Neural cell (in vitro differentiated cells): Measurements from ENCODE around the gene FKBP2. TPM values are rescaled to one million over a fixed set of nuclear protein-coding genes. Genes with fewer than 3 reads are reported as not detected.

ENCODE experiments used
- H2AFZ ChIP-seq: fragments of 200-600, 300-800 bp; sonication (generic), shearing (Covaris generic); 2 replicates; pipeline ENCODE4 v1.6.0; 2014; ENCODE audit warnings: low read depth, mild to moderate bottlenecking, antibody characterized with exemption, low read length, moderate library complexity
- H3F3A ChIP-seq: fragments of 200-600 bp; shearing (Covaris generic); 2 replicates; pipeline ENCODE4 v1.6.1; 2016; ENCODE audit warnings: mild to moderate bottlenecking, moderate library complexity, mixed read lengths, antibody characterized with exemption, low read length; ENCODE audit not compliant: insufficient read depth, poor library complexity, severe bottlenecking
- H3K27ac ChIP-seq: fragments of 200-600, 300-800 bp; sonication (generic), shearing (Covaris generic); 2 replicates; pipeline ENCODE4 v1.5.1; 2014; ENCODE audit warnings: mild to moderate bottlenecking, low read length, moderate library complexity
- H3K27me3 ChIP-seq: fragments of 300-800, 200-600 bp; sonication (generic), shearing (Covaris generic); 2 replicates; pipeline ENCODE4 v1.6.0; 2014; ENCODE audit warnings: mild to moderate bottlenecking, low read depth, low read length, moderate library complexity; ENCODE audit not compliant: insufficient read depth
- H3K36me3 ChIP-seq: fragments of 300-800, 200-600 bp; sonication (generic), shearing (Covaris generic); 2 replicates; pipeline ENCODE4 v1.5.1; 2014; ENCODE audit warnings: mild to moderate bottlenecking, antibody characterized with exemption, low read length, moderate library complexity; ENCODE audit not compliant: insufficient read depth
- H3K4me2 ChIP-seq: fragments of 300-800, 200-600 bp; sonication (generic), shearing (Covaris generic); 2 replicates; pipeline ENCODE4 v1.6.0; 2014; ENCODE audit warnings: mild to moderate bottlenecking, low read length
- H3K4me3 ChIP-seq: fragments of 300-800, 200-600 bp; sonication (generic), shearing (Covaris generic); 2 replicates; pipeline ENCODE4 v1.5.1; 2014; ENCODE audit warnings: mild to moderate bottlenecking, low read length, moderate library complexity
- H3K79me2 ChIP-seq: fragments of 200-600 bp; shearing (Covaris generic); replicated peaks from 2 replicates; pipeline ENCODE4 v1.6.0; 2014; ENCODE audit warnings: mild to moderate bottlenecking, low read length, moderate library complexity; ENCODE audit not compliant: insufficient read depth
- H3K9ac ChIP-seq: fragments of 300-800, 200-600 bp; sonication (generic), shearing (Covaris generic); 2 replicates; pipeline ENCODE4 v1.6.1; 2016; ENCODE audit warnings: mild to moderate bottlenecking, low read length, mixed read lengths
- H3K9me2 ChIP-seq: fragments of 200-600 bp; shearing (Covaris generic); 2 replicates; pipeline ENCODE4 v1.6.1; 2016; ENCODE audit warnings: mild to moderate bottlenecking, low read length, mixed read lengths; ENCODE audit not compliant: insufficient read depth
- H3K9me3 ChIP-seq: fragments of 200-600, 300-800 bp; sonication (generic), shearing (Covaris generic); 2 replicates; pipeline ENCODE4 v1.6.1; 2016; ENCODE audit warnings: mild to moderate bottlenecking, mixed run types, low read length, moderate library complexity, mixed read lengths
- H4K20me1 ChIP-seq: fragments of 200-600 bp; shearing (Covaris generic); 2 replicates; pipeline ENCODE4 v1.6.1; 2016; ENCODE audit warnings: mild to moderate bottlenecking, mixed run types; ENCODE audit not compliant: insufficient read depth
- EP300 ChIP-seq: fragments of 450-650 bp; conservative IDR thresholded peaks from 2 replicates; pipeline ENCODE4 v1.6.1; 2014; ENCODE audit warnings: antibody characterized with exemption, mild to moderate bottlenecking, moderate library complexity; ENCODE audit not compliant: poor library complexity, severe bottlenecking
- EZH2 ChIP-seq: fragments of 200-600, 300-800 bp; shearing (Covaris generic), sonication (generic); IDR thresholded peaks from 2 replicates; pipeline ENCODE4 v1.6.1; 2014; ENCODE audit warnings: antibody characterized with exemption, low read length, borderline replicate concordance, mild to moderate bottlenecking; ENCODE audit not compliant: insufficient read depth, poor library complexity, severe bottlenecking
- MXI1 ChIP-seq: fragments of 450-650 bp; conservative IDR thresholded peaks from 2 replicates; pipeline ENCODE4 v1.6.1; 2014; ENCODE audit warnings: antibody characterized with exemption, mild to moderate bottlenecking; ENCODE audit not compliant: poor library complexity, severe bottlenecking
- POLR2AphosphoS5 ChIP-seq: IDR thresholded peaks from 2 replicates; pipeline ENCODE4 v1.6.1; 2012
- RAD21 ChIP-seq: fragments of 450-650 bp; conservative IDR thresholded peaks from 2 replicates; pipeline ENCODE4 v1.6.1; 2014; ENCODE audit warnings: antibody characterized with exemption, mild to moderate bottlenecking, moderate library complexity
- SMC3 ChIP-seq: fragments of 450-650 bp; conservative IDR thresholded peaks from 2 replicates; pipeline ENCODE4 v1.6.1; 2014; ENCODE audit warnings: antibody characterized with exemption, mild to moderate bottlenecking, moderate library complexity; ENCODE audit not compliant: poor library complexity
- TAF1 ChIP-seq: IDR thresholded peaks from 2 replicates; pipeline ENCODE4 v1.6.1; 2012; ENCODE audit warnings: low read depth
- polyA plus RNA-seq: library from polyadenylated mRNA; depleted of rRNA; stranded (reverse); fragments of >200 nt; gene quantifications from 2 replicates; pipeline ENCODE4 v1.2.3, GENCODE V29; 2014
- TF ChIP-seq, protein P1 (sequence below): IDR thresholded peaks from 2 replicates; pipeline ENCODE4 v1.6.1; 2012; ENCODE audit warnings: borderline replicate concordance
- TF ChIP-seq, protein P2 (sequence below): fragments of 450-650 bp; IDR thresholded peaks from 2 replicates; pipeline ENCODE4 v1.5.1; 2014; ENCODE audit warnings: antibody characterized with exemption, mild to moderate bottlenecking, moderate library complexity; ENCODE audit not compliant: poor library complexity, severe bottlenecking

Gene FKBP2
- polyA plus RNA-seq, 1 donor from 2014 or later = 47.4 TPM

DNA sequence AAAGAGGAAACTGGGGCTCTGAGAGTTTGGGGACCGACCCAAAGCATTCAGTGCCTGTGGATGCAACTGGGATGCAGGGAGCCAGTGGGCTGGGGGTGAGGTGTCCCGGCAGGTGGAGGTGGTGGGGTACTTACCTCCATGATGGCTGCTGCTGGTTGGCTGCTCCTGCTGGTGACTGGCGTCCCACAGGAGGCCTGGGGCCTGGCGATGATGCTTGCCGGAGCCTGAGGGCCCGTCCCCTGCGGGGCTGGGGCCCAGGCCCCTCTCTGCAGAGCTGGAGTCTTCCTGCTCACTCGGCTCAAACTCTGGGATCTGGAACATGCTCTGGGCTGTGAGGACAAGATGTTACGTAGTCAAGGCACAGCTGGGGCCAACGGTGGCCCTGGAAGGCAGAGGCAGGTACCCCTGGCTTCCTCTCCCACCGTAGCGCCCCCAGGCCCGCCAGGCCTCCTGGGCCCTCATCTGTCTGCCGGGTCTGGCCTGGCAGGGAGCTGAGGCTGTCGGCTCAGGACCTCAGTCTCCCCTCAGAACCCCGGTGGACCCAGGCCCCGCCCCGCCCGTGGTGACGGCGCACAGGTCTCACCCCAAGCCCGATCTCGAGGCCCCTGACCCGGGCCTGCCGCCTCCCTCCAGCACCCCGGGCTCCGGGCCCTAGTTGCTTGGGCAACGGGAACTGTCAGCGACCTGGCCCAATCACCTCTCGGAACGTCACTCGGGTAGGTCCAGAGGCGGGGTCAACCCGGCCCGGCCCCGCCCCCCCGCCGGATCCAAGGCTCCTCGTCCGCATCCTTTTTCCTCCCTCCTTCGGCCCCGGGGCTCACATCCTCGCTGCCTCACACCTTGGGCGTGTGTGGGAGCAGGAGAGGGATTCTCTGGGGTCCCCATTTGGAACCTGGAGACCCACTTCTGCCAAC, 43.4 kb downstream of the FKBP2 start, which contains the start of gene BAD:
Gene BAD (minus strand): TSS at position 618 of the 914 bp plus-strand sequence. CDS start 297 bp downstream, at position 321.
- Histone ChIP-seq H4K20me1 (no peaks in the 10 kb centered on the region), H3K4me2 (peak within 1 kb of the TSS; percentile 97), H2AFZ (peak within 1 kb of the TSS; percentile 65), H3K4me3 (peak within 1 kb of the TSS; percentile 90), H3F3A (no peaks in the 10 kb centered on the region), H3K36me3 (no peaks in the 10 kb centered on the region), H3K9me2 (no peaks in the 10 kb centered on the region), H3K79me2 (peaks cover 11% of the 10 kb centered on the region), H3K9me3 (no peaks in the 10 kb centered on the region), H3K27ac (peak within 1 kb of the TSS; percentile 92), H3K9ac (peak within 1 kb of the TSS; percentile 93), H3K27me3 (peaks cover 2% of the 10 kb centered on the region)
- TF ChIP-seq EZH2 (no peak), TAF1 (peak; percentile 83), SMC3 (no peak), MXI1 (peak; percentile 55), POLR2AphosphoS5 (peak; percentile 64), EP300 (no peak)
- TF ChIP-seq, protein P1, sequence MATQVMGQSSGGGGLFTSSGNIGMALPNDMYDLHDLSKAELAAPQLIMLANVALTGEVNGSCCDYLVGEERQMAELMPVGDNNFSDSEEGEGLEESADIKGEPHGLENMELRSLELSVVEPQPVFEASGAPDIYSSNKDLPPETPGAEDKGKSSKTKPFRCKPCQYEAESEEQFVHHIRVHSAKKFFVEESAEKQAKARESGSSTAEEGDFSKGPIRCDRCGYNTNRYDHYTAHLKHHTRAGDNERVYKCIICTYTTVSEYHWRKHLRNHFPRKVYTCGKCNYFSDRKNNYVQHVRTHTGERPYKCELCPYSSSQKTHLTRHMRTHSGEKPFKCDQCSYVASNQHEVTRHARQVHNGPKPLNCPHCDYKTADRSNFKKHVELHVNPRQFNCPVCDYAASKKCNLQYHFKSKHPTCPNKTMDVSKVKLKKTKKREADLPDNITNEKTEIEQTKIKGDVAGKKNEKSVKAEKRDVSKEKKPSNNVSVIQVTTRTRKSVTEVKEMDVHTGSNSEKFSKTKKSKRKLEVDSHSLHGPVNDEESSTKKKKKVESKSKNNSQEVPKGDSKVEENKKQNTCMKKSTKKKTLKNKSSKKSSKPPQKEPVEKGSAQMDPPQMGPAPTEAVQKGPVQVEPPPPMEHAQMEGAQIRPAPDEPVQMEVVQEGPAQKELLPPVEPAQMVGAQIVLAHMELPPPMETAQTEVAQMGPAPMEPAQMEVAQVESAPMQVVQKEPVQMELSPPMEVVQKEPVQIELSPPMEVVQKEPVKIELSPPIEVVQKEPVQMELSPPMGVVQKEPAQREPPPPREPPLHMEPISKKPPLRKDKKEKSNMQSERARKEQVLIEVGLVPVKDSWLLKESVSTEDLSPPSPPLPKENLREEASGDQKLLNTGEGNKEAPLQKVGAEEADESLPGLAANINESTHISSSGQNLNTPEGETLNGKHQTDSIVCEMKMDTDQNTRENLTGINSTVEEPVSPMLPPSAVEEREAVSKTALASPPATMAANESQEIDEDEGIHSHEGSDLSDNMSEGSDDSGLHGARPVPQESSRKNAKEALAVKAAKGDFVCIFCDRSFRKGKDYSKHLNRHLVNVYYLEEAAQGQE = peak; percentile 85
- TF ChIP-seq, protein P2, sequence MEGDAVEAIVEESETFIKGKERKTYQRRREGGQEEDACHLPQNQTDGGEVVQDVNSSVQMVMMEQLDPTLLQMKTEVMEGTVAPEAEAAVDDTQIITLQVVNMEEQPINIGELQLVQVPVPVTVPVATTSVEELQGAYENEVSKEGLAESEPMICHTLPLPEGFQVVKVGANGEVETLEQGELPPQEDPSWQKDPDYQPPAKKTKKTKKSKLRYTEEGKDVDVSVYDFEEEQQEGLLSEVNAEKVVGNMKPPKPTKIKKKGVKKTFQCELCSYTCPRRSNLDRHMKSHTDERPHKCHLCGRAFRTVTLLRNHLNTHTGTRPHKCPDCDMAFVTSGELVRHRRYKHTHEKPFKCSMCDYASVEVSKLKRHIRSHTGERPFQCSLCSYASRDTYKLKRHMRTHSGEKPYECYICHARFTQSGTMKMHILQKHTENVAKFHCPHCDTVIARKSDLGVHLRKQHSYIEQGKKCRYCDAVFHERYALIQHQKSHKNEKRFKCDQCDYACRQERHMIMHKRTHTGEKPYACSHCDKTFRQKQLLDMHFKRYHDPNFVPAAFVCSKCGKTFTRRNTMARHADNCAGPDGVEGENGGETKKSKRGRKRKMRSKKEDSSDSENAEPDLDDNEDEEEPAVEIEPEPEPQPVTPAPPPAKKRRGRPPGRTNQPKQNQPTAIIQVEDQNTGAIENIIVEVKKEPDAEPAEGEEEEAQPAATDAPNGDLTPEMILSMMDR = no peak

DNA sequence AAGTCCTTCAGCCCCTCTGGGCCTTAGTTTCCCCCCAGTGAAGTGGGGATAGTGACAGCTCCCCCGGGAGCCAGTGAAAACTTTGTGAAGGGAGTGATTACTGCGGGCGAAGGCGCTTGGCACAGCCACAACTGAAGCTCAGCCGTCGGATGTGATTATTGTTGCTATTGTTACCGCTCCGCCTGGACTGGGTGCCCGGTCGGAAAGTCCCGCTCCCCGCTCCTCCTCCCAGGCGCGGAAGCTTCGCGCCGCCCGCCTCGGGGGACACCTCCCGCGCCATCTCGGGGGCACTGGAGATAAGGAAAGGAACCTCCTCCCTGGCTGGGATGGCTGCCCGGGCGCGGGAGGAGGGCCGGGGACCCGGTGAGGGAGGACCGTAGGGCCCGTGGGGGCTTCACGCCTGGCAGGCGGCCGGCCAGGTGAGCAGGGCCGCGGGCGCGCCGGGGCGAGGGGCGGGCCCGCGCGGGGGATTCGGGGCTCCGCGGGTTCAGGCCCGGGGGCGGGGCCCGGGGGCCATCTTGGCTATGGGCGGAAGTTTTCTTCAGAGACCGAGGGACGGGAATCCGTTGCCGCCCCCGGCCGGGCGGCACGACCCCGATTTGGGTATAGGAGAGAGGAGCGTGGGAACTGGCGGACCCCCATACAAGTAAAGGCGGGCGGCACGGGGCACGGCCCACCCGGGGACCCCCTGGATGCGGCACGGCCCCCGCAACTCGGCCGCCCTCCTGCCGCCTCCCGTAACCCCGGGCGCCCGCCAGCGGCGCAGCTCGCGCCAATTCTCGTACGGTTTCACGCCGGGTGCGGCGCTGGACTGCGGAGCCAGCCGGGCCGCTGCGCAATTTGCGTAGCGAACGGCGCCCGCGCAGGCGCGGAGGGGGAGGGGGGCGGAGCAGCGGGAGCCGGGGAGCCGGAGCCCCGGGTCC, 44.3 kb downstream of the FKBP2 start, which contains the start of gene GPR137:
Gene GPR137 (plus strand): TSS at position 887 of the 923 bp plus-strand sequence. CDS start 677 bp downstream, outside the sequence.
- peak within 1 kb of the TSS; percentile 81 for H3K4me2 ChIP-seq
- peaks cover 10% of the 10 kb centered on the region for H3K27me3 ChIP-seq
- peak within 1 kb of the TSS; percentile 65 for H2AFZ ChIP-seq
- TF ChIP-seq POLR2AphosphoS5 = peak; percentile 48
- no peak for TF ChIP-seq EP300
- TF ChIP-seq RAD21 = no peak
- peak; percentile 25 for TF ChIP-seq MXI1
- TF ChIP-seq, protein P2 = no peak
- peak; percentile 27 for TF ChIP-seq SMC3
- no peaks in the 10 kb centered on the region for H3K9me3 ChIP-seq
- H3F3A ChIP-seq = no peaks in the 10 kb centered on the region
- peaks cover 11% of the 10 kb centered on the region for H3K79me2 ChIP-seq
- H4K20me1 ChIP-seq = no peaks in the 10 kb centered on the region
- H3K9me2 ChIP-seq = no peaks in the 10 kb centered on the region
- H3K36me3 ChIP-seq = no peaks in the 10 kb centered on the region
- H3K4me3 ChIP-seq = peak within 1 kb of the TSS; percentile 90
- H3K9ac ChIP-seq = peak within 1 kb of the TSS; percentile 93
- H3K27ac ChIP-seq = peak within 1 kb of the TSS; percentile 92
